Amygdala (tissue), 56 donors: Measurements from ENCODE around the gene ANKRD50.

Experiments
- DNase-seq, 56 donors: peaks; one replicate each; lab custom pipeline; 2025; lab: John Stamatoyannopoulos, UW

Gene ANKRD50

DNA sequence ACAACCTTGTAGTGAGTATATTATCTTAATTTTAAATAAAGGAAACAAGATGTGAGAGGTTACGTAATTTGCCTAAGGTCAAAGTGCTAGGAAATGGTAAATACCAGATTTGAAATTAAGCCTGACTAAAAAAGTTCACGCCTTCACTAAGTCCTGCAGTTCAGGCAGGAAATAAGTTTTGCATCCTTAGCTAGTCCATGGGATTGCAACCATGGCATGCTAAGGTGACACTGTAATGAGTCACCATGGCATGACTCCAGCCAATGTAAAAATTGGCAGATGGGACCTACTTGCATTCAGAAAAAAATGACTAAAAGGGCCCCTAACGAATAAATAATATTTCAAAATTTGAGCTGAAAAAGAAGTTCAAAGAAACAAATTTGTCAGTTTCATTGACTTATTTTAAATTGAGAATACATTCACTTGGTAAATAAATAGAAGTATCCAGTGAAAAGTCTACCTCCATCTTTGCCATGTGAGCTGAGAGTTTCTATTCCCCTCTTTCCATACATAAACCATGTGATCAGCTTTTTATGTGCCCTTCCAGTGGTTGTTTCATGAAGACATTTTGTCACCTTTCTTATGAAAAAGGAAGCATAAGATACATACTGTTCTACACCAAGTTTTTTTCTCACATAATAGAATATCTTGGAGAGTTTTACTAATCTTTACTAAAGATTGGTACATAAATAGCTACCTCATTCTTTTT is 72.4 kb downstream of the ANKRD50 start:
- DNase-seq: no peak

GRCh38 chr4:124637321-124637720 is 75.2 kb downstream of the ANKRD50 start:
- DNase-seq: no peak

- DNase-seq: no peak
Measured at GRCh38 chr4:124636788-124637187, 75.7 kb downstream of the ANKRD50 start.

GRCh38 chr4:124635331-124635730 is 77.2 kb downstream of the ANKRD50 start:
- DNase-seq: no peak

DNA sequence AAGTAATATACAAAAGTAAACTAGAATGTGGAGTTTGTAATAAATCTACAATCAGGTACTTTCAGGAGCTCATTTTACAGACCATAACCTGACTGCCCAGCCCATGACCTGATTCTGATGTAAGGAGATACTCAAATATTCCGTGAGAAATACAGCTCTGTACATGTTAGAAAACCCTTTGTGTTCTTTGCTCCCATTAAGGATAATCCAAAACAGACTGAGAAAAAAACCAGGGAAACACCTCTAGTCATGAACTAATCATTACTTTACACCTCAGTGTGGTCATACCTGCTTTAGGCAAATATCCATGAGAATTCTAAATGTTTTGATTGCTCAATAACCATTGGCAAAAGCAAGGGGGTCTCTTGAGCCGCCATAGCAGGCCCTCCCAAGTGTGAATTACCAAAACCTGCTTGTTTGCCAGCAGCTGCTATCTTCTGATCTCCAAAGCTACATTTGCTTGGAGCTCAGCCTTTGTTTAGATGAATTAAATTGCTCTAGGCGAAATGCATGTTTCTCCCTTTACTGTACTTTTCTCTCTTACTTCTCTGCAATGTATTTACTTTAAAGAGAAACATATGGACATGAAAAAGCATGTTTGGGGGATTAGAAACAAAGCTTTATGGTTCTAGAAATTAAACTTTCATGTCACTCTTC is 79.1 kb downstream of the ANKRD50 start:
- no peak for DNase-seq

DNA sequence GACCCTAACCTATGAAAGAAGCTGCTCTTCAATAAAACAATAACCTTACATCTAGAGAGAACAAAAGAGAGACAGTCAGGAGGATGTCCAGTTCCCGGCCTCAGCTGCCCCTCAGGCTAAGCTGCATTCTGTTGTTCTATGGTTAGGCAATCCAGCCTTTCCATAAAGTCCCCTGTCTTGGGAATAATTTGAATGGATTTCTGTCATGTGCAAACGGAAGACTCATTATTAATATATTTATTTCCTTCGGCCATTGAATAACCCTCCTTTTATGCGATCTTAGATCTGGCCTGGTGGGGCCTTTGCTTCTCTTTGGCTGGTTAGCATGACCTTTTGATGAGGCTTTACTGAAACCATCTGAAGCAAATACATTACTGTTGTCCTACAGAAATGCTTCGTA is 80.1 kb downstream of the ANKRD50 start:
- no peak for DNase-seq

GRCh38 chr4:124631760-124632159 is 80.8 kb downstream of the ANKRD50 start:
- DNase-seq: peak in 1 of 56 donors; percentile 2

DNA sequence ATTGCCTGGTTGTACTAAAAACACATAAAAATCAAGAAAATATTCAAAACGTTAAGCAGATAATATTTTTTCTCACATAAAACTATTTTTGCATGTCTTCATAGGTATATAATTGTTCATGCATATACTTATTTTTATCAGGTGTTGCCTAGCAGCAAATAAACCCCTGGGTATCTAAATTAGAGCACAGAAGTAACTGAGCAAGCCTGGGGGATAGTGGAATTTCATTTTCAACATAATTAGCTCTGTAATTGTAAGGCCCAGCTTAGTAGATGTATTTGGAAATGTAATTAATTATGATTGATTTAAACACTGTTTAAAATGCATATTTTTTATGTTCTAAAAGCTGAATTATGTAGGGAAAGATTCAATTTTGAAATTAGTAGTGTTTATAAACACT is 82.9 kb downstream of the ANKRD50 start:
- no peak for DNase-seq
